GM19395 (cell line): ENCODE results near the gene PRTN3.
"Not testable (repeated sequence)": the region's sequence is repeated elsewhere in the genome, so short reads cannot be mapped to it uniquely, and the experiment has no call there.

Source experiments
- ATAC-seq: cut with Tn5 transposase; IDR thresholded peaks from one replicate; pipeline ENCODE4 v1.9.1; 2021; ENCODE audit warnings: mild to moderate bottlenecking, moderate library complexity; ENCODE audit not compliant: unreplicated experiment

The PRTN3 gene

DNA sequence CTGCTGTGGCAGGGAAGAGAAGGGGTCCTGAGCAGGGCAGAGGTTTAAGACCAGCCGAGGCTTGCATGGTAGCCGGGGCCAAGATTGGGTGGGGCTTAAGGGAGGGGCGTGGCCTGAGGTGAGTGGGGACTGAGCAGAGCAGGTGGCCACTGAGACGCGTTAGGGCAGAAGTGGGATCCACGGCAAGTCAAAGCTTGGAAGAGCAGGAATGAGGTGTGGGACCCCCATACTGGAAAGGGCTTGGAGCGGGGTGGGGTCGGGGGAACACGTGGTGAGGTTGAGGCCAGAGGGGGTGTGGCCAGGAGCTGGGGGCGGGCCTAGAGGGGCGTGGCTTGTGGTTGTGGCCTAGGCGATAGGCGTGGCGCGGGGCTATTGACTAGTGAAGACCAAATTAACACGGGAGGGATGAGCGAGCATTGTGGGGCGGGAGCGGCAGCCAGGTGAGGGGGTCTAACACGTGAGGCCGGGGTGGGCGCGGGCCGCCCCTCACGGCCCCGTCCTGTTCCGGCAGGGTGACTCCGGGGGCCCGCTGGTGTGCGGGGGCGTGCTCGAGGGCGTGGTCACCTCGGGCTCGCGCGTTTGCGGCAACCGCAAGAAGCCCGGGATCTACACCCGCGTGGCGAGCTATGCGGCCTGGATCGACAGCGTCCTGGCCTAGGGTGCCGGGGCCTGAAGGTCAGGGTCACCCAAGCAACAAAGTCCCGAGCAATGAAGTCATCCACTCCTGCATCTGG lies 21.9 kb downstream of the PRTN3 start:
- ATAC-seq, result no peak

- no peak for ATAC-seq
These were observed 22.5 kb downstream of the PRTN3 start for GRCh38 chr19:863315-863620.

DNA sequence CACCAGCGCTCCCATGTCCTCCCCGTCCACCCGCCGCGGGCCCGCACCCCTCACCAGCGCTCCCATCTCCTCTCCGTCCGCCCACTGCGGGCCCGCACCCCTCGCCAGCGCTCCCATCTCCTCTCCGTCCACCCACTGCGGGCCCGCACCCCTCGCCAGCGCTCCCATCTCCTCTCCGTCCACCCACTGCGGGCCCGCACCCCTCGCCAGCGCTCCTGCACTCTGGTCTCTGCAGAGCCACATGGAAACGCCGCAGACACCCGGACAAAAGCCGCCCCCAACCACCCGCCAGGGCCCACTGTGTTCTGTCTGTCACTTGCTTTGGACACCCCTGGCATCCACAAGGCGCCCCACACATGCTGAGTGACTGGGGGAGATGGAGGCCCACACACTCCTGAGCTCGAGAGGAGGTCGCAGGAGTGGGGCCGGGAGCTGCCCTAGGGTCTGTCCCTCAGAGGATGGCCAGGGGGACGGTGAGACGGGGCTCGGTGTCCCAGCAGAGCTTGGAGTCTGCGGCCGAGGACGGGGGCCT lies 26.0 kb downstream of the PRTN3 start:
- ATAC-seq, result no peak

- ATAC-seq, result no peak
These were observed 26.5 kb downstream of the PRTN3 start for GRCh38 chr19:867301-867793.

- no peak for ATAC-seq
These were observed 27.2 kb downstream of the PRTN3 start for GRCh38 chr19:867855-868457.

DNA sequence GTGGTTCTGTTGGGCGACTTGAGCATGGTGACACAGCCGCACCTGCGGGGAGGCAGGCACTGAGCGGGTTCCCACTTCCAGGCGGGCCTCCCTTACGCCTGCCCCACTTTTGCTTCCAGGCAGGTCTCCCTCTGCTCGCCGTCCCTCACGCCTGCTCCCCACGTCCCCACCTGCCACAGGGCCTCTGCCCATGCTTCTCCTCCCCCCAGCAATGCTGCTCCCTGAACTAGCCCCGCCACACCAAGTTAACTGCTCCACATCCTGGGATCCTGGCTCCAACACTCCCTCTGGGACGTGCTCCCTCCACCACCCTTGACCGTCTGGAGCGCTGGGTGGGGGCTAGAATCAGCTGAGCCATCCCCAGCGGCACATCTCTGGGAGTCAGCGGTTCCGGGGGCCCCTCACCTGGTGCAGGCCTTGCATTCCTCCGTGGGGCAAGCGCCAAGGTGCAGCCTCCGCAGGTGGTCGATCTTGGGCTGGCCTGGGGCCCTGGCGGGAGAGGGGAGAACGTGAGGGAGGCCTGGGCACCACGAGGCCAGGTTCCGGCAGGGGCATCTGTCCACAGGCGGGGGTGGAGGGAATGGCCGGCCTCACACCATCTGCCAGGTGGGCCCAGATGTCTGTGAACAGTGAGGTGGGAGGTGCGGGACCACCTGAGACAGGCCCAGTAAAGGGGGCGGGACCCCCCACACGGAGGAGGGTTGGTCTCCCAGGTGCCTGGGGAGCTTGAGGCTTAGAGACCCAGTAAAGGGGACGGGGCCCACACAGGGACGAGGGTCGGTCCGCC lies 27.9 kb downstream of the PRTN3 start:
- no peak for ATAC-seq

GRCh38 chr19:869245-870177 lies 28.7 kb downstream of the PRTN3 start:
- ATAC-seq, result no peak

GRCh38 chr19:870314-870713 lies 29.5 kb downstream of the PRTN3 start:
- no peak for ATAC-seq

- no peak for ATAC-seq
These were observed 30.2 kb downstream of the PRTN3 start for GRCh38 chr19:870963-871401.

DNA sequence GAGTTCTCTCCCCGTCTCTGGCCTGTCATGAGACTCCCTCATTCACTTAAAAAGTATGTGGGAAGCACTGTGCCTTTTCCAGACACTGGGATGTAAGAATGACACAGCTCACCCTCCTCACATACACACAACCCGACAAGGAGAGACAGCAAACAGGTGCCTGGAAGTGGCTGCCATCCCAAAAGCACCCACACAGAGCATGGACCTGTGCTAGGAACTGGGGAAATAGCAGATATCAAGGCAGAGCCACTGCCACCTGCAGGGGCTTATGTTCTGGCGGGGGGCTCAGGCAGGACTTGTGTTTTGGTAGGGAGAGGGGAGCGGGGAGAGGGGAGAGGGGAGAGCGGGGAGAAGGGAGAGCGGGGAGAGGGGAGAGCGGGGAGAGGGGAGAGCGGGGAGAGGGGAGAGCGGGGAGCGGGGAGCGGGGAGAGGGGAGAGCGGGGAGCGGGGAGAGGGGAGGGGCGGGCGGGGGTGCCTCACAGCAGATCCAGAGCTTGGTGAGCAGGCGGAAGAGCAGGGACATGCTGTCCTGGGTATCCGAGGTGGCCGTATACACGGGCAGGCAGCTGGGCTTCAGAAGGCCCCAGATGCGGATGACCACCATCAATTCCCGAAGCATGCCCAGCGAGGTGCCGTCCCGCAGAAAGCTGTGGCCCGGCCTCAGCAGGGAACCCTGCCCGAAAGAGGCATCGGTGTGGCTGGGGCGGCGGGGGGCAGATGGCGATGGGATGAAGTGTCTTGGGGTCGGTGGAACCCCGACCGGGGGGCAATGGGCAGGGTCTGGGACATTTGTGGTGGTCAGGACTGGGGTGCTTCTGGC lies 30.9 kb downstream of the PRTN3 start:
- ATAC-seq, result no peak

GRCh38 chr19:872266-872951 lies 31.6 kb downstream of the PRTN3 start:
- no peak for ATAC-seq

GRCh38 chr19:873084-873483 lies 32.3 kb downstream of the PRTN3 start:
- no peak for ATAC-seq

- ATAC-seq, result no peak
These were observed 32.8 kb downstream of the PRTN3 start for GRCh38 chr19:873561-874041.

DNA sequence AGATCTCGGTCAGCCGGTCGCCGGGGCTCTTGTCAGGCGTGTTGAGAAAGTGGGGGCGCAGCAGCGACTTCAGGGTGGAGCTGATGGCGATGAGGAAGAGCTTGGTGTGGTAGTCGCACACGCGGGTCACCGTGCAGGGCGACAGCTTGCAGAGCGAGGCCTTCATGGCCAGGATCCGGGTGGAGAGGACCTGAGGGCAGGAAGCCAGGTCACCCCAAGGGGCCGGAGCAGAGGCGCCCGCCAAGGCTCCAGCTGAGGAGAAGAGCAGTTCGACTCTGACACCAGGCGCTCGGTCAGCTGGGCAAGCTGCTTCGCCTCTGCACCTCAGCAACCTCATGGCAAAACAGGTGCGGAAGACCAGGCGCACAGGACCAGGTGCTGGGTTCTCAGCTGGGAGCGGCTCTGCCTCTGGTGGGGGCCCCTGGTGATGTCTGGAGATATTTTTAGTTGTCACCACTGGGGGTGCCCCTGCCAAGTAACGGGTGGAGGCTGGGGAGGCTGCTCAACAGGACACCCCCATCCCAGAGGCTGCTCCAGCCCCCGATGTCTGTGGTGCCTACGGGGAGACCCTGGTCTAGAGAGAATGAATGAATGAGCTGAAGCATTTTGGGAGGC lies 34.6 kb downstream of the PRTN3 start:
- ATAC-seq, result no peak

GRCh38 chr19:876089-876488 lies 35.3 kb downstream of the PRTN3 start:
- ATAC-seq, result no peak

- no peak for ATAC-seq
These were observed 36.0 kb downstream of the PRTN3 start for GRCh38 chr19:876780-877314.

GRCh38 chr19:877992-878660 lies 37.3 kb downstream of the PRTN3 start:
- ATAC-seq, result not testable (repeated sequence)
